Psoas muscle (tissue), 8 donors: Measurements from ENCODE around the gene ABRACL. TPM values are rescaled to one million over a fixed set of nuclear protein-coding genes. Genes with fewer than 3 reads are reported as not detected.
"Not testable (repeated sequence)": the region's sequence is repeated elsewhere in the genome, so short reads cannot be mapped to it uniquely, and the experiment has no call there.

Source experiments
- ATAC-seq, 4 donors: fragments of 200-7000 bp; cut with Tn5 transposase; one replicate each; pipeline ENCODE4 v1.9.1; 2020; ENCODE audit warnings: moderate library complexity in 3 of 4, mild to moderate bottlenecking in 2 of 4
- DNase-seq, 2 donors: peaks; one replicate each; pipeline ENCODE4 v3.0.0-alpha.2; 2020
- H3K27ac ChIP-seq: fragments of 200-600 bp; one replicate; pipeline ENCODE4 v1.8.0; 2022
- H3K27me3 ChIP-seq, 3 donors: fragments of 200-600 bp in 1 of 3; one replicate each; pipeline versions ENCODE4 v1.6.1 to v1.8.0; 2013 to 2022; ENCODE audit warnings: low read length in 2 of 3, mild to moderate bottlenecking in 2 of 3, moderate library complexity in 1 of 3; ENCODE audit not compliant: insufficient read depth in 3 of 3
- H3K36me3 ChIP-seq, 2 donors: fragments of 200-600 bp in 1 of 2; one replicate each; pipeline versions ENCODE4 v1.6.1 to v1.8.0; 2013 to 2022; ENCODE audit warnings: low read depth in 1 of 2, mild to moderate bottlenecking in 1 of 2, moderate library complexity in 1 of 2; ENCODE audit not compliant: insufficient read depth in 1 of 2
- H3K4me1 ChIP-seq: fragments of 200-600 bp; one replicate; pipeline ENCODE4 v1.8.0; 2022
- H3K4me3 ChIP-seq: fragments of 200-600 bp; one replicate; pipeline ENCODE4 v1.8.0; 2022; ENCODE audit warnings: mild to moderate bottlenecking
- H3K9me3 ChIP-seq: fragments of 200-600 bp; one replicate; pipeline ENCODE4 v1.8.0; 2022
- CTCF ChIP-seq: fragments of 200-600 bp; IDR thresholded peaks from one replicate; pipeline ENCODE4 v1.8.0; 2022; ENCODE audit warnings: antibody characterized with exemption
- WGBS, 3 donors: extraction: QIAGEN DNeasy Blood & Tissue Kit; methylation state at CpG; one replicate each; pipeline versions ENCODE4 v1.1.6 to v1.1.7; 2013; 5-methylcytosine and 5-hydroxymethylcytosine counted together
- intact Hi-C, 2 donors: fragments of 100-400 bp; cut with DNase I; formaldehyde crosslinking; loops; one replicate each; pipeline versions ENCODE4 v1.11.0 to v1.14.2; 2022
- polyA plus RNA-seq, 3 donors: library from polyadenylated mRNA; stranded (reverse); fragments of 200-250 nt; gene quantifications; one replicate each; pipeline ENCODE4 v1.2.3, GENCODE V29; 2013
- total RNA-seq, 4 donors: library from RNA; stranded (reverse); fragmentation: NEBNext Ultra II Directional in 2 of 4; extraction: Animal tissue kit (Norgen Biotek cat#: 25700) in 2 of 4; gene quantifications; one replicate each; pipeline versions ENCODE4 v1.2.1 to v1.2.4, GENCODE V29; 2021 to 2023
- donor health status: healthy with polysubstance abuse.
- donor health status: DM: no; HTN: no; CAD: no; lungs with moderate emphysema.
- donor health status: Bipolar disorder and iron deficiency.
- donor health status: healthy.
- donor health status: DM: yes; HTN: yes; CAD: no.
- donor health status: DM: no; HTN: no; CAD: no.
- donor health status: DM: no; HTN: no; CAD: no.
- donor health status: DM: yes; HTN: yes; CAD: no.

The ABRACL gene
- total and polyA plus RNA-seq, 7 donors: 0.92 to 6.3 (median 2.2) TPM

DNA sequence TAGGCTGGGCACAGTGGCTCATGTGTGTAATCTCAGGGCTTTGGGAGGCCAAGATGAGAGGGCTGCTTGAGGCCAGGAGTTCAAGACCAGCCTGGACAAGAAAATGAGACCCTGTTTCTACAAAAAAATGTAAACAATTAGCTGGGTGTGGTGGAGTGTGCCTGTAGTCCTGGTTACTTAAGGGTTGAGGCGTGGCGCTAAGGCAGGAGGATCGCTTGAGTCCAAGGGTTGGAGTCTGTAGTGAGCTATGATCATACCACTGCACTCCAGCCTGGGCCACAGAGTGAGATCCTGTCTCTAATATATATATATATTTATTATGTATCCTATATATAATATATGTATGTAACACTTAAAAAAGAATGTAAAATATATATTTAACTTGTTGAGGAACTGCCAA, 7.9 kb upstream of the ABRACL start:
- TF ChIP-seq CTCF: no peak
- no peak overlapping the region for H3K27ac ChIP-seq
- WGBS, 3 donors: 97 to 98% (median 97%) methylated on average over 3 of the region's 3 CpGs
- no peaks in the 10 kb centered on the region for H3K4me1 ChIP-seq
- no peak for DNase-seq
- ATAC-seq: no peak
- H3K4me3 ChIP-seq: no peak overlapping the region
- no peaks in the 10 kb centered on the region for H3K36me3 ChIP-seq
- intact Hi-C loops: no loop called here
- no peaks in the 10 kb centered on the region for H3K9me3 ChIP-seq
- no peaks in the 10 kb centered on the region for H3K27me3 ChIP-seq

DNA sequence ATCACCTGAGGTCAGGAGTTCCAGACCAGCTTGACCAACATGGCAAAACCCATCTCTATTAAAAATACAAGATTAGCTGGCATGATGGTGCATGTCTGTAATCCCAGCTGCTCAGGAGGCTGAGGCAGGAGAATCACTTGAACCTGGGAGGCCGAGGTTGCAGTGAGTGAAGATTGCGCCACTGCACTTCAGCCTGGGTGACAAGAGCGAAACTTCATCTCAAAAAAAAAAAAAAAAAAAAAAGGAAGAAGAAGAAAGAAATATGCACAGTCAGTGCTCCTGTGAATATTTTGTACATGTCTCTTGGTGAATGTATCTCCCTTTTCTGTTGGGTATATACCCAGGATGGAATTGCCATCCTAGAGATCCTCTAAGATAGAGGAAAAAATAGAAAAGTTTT, 3.1 kb upstream of the ABRACL start:
- ATAC-seq, H3K27ac ChIP-seq, H3K9me3 ChIP-seq, intact Hi-C loops, H3K36me3 ChIP-seq, H3K4me3 ChIP-seq, H3K4me1 ChIP-seq, DNase-seq, H3K27me3 ChIP-seq: not testable (repeated sequence)
- WGBS, 3 donors: 79 to 98% (median 87%) methylated on average over 3 of the region's 3 CpGs

DNA sequence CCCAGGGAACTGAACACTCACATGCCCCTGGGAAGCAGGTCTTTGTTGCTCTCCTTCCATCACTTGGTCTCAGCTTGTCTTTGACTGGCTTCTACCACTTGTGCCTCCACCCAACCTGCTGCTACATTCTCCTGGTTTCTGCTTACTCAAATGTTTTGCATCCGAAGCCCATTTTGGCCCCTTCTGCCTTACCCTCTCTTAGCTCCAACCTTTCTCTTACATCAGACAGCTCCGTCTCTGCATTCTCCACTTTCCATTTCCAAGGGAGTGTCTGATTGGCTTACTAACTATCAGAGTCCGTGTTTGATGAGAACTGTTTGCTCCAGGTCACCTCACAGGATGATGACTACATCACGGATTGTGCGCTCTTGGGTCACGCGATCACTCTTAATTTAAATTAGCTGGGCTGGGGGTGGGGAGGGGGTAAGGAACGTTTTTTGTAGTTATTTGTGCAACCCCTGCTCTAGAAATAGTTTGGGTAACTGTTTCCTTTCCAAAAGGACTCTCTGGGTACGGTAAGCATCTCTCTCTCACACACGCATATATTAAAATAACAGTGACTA, 844 bp upstream of the ABRACL start:
- TF ChIP-seq CTCF: no peak
- Histone ChIP-seq H3K36me3 (no peaks in the 10 kb centered on the region), H3K9me3 (no peaks in the 10 kb centered on the region), H3K4me3 (peak overlapping the region; percentile 92), H3K4me1 (peaks cover 3% of the 10 kb centered on the region), H3K27ac (no peak overlapping the region), H3K27me3 (no peaks in the 10 kb centered on the region)
- DNase-seq (no peak), ATAC-seq (no peak)
- intact Hi-C loops: no loop called here
- whole genome bisulfite sequencing, 3 donors: 42 to 49% (median 46%) methylated on average over 10 of the region's 10 CpGs

DNA sequence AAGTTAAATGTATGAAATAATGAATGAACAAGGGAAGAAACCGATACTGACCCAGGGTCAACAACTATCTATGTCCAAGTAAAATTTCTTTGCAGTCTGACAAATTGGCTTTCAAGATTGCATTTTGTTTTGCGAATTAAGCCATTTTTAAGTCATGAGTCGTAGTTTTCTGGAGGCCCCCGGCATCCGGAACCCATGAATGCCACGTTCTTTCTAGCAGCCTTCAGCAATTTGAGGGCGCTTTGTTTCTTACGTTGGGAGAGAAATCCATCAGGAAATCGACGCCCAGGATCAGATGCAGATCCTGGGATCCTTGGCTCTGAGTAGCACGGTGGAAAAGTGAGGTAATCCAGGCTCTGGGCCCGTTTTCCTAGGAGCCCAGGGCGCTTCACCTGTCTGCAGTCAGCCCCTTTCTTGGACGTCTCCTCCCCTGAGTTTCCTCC, 309 bp upstream of the ABRACL start:
- intact Hi-C loops: no loop called here

More for the DNA sequence above, 309 bp upstream of the ABRACL start:
- Histone ChIP-seq H3K36me3 (no peaks in the 10 kb centered on the region), H3K4me1 (peaks cover 3% of the 10 kb centered on the region), H3K27me3 (no peaks in the 10 kb centered on the region), H3K27ac (peak overlapping the region; percentile 46), H3K9me3 (no peaks in the 10 kb centered on the region), H3K4me3 (peak overlapping the region; percentile 92)
- DNase-seq (no peak), ATAC-seq (no peak)
- no peak for TF ChIP-seq CTCF
- WGBS, 3 donors: 5 to 14% (median 9%) methylated on average over 14 of the region's 14 CpGs
